Esophagus muscularis mucosa (tissue), 4 donors: ENCODE data around the gene IGSF8. TPM values are rescaled to one million over a fixed set of nuclear protein-coding genes. Genes with fewer than 3 reads are reported as not detected.

Experiments used
- DNase-seq: peaks from one replicate; pipeline ENCODE4 v3.0.0-alpha.2; 2017; ENCODE audit errors: extremely low spot score
- H3K27ac ChIP-seq, 4 donors: fragments of 200-600 bp; sonication (generic); replicated peaks in 1 of 4; 1 replicate in 3 of 4; 2 replicates in 1 of 4; pipeline ENCODE4 v1.5.1; 2016 to 2019; ENCODE audit warnings: mild to moderate bottlenecking in 1 of 4
- H3K27me3 ChIP-seq, 4 donors: fragments of 200-600 bp; sonication (generic); one replicate each; pipeline versions ENCODE4 v1.5.1 to v1.6.0; 2016 to 2019
- H3K36me3 ChIP-seq, 4 donors: fragments of 200-600 bp; sonication (generic); one replicate each; pipeline ENCODE4 v1.5.1; 2016 to 2019
- H3K4me1 ChIP-seq, 4 donors: fragments of 200-600 bp; sonication (generic); one replicate each; pipeline ENCODE4 v1.5.1; 2016 to 2019
- H3K4me3 ChIP-seq, 4 donors: fragments of 200-600 bp; sonication (generic); 1 replicate in 2 of 4; 2 replicates in 2 of 4; pipeline ENCODE4 v1.5.1; 2016 to 2019; ENCODE audit warnings: mild to moderate bottlenecking in 4 of 4, moderate library complexity in 1 of 4
- H3K9me3 ChIP-seq, 4 donors: fragments of 200-600 bp; sonication (generic); 1 replicate in 3 of 4; 2 replicates in 1 of 4; pipeline ENCODE4 v1.5.1; 2016 to 2019
- EP300 ChIP-seq: sonication (generic); formaldehyde crosslinking; IDR thresholded peaks from one replicate; pipeline ENCODE4 v1.6.1; 2017; ENCODE audit warnings: antibody characterized with exemption
- POLR2A ChIP-seq: fragments of 450-650 bp; IDR thresholded peaks from one replicate; pipeline ENCODE4 v1.6.1; 2017; ENCODE audit warnings: antibody characterized with exemption, moderate library complexity, mild to moderate bottlenecking, low read depth
- POLR2AphosphoS5 ChIP-seq, 2 donors: sonication (generic); formaldehyde crosslinking; IDR thresholded peaks; one replicate each; pipeline ENCODE4 v1.6.1; 2017; ENCODE audit warnings: antibody characterized with exemption in 2 of 2
- WGBS: methylation state at CpG from one replicate; pipeline ENCODE4 v1.1.5; 2018; 5-methylcytosine and 5-hydroxymethylcytosine counted together
- intact Hi-C: fragments of 100-400 bp; cut with DNase I; formaldehyde crosslinking; loops from one replicate; pipeline ENCODE4 v1.15.1; 2023
- total RNA-seq, 4 donors: library from RNA; depleted of rRNA; stranded (reverse); fragments of >200 nt; gene quantifications; one replicate each; pipeline versions ENCODE4 v1.1.0 to v1.2.1, GENCODE V29; 2016
- TF ChIP-seq, protein P1 (sequence below), 3 experiments: fragments of 200-600 bp in 2 of 3; fragments of 450-650 bp in 1 of 3; sonication (generic) in 2 of 3; IDR thresholded peaks; one replicate each; pipeline ENCODE4 v1.5.1; 2017 to 2019; ENCODE audit warnings: antibody characterized with exemption in 3 of 3, mild to moderate bottlenecking in 2 of 3, moderate library complexity in 1 of 3

The IGSF8 gene
- total RNA-seq, 4 donors from 2014 or later, result 12.0 to 27.0 (median 21.9) TPM

DNA sequence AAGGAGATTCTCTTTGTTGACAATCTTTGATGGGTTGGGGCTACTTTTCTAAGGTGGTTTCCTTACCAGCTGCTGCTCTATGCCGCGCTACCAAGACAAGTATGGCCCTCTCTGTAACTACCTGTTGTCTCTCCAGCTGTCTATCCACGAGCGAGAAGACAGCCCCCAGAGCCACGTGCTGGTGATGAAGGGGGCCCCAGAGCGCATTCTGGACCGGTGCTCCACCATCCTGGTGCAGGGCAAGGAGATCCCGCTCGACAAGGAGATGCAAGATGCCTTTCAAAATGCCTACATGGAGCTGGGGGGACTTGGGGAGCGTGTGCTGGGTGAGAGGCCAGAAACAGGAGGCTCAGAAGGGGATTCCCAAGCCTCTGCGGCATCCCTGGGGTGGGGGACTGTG, 31.5 kb upstream of the IGSF8 start:
- Histone ChIP-seq H3K27ac (peak overlapping the region; percentile 83 to 87 (median 85)), H3K36me3 (peaks cover 39 to 81% (median 73%) of the 10 kb centered on the region in 4 donors), H3K27me3 (no peaks in the 10 kb centered on the region), H3K4me3 (no peak overlapping the region), H3K4me1 (peaks cover 56 to 92% (median 74%) of the 10 kb centered on the region in 4 donors), H3K9me3 (no peaks in the 10 kb centered on the region)
- 89% methylated on average over 8 of the region's 11 CpGs for WGBS
- intact Hi-C loops, result no loop called here
- no peak for DNase-seq
- TF ChIP-seq, protein P1, sequence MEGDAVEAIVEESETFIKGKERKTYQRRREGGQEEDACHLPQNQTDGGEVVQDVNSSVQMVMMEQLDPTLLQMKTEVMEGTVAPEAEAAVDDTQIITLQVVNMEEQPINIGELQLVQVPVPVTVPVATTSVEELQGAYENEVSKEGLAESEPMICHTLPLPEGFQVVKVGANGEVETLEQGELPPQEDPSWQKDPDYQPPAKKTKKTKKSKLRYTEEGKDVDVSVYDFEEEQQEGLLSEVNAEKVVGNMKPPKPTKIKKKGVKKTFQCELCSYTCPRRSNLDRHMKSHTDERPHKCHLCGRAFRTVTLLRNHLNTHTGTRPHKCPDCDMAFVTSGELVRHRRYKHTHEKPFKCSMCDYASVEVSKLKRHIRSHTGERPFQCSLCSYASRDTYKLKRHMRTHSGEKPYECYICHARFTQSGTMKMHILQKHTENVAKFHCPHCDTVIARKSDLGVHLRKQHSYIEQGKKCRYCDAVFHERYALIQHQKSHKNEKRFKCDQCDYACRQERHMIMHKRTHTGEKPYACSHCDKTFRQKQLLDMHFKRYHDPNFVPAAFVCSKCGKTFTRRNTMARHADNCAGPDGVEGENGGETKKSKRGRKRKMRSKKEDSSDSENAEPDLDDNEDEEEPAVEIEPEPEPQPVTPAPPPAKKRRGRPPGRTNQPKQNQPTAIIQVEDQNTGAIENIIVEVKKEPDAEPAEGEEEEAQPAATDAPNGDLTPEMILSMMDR (IDR thresholded peaks at IDR 0.05), result no peak
- TF ChIP-seq POLR2AphosphoS5 (IDR thresholded peaks at IDR 0.05) (no peak), POLR2A (no peak), EP300 (no peak)

DNA sequence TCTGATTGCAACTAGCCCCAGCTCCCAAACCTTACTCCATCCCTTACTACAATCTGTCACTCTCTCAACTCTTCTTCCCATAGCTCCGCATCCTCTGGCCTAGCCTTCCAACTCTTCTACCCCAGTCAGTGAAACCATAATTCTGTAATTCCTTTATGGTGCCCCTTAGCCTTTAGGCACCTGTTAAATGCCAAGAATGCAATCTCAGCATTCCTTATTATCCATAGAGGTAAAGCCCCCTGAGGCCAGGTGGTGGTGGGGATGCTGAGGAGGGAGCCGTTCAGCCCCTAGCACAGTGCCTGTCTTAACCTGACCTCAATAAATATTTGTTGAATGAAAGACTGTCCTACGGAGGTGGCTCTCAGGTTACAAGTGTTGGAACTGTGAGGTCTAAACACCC, 31.1 kb upstream of the IGSF8 start:
- H3K4me1 ChIP-seq, result peaks cover 61 to 92% (median 77%) of the 10 kb centered on the region in 4 donors
- H3K36me3 ChIP-seq, result peaks cover 35 to 79% (median 71%) of the 10 kb centered on the region in 4 donors

DNA sequence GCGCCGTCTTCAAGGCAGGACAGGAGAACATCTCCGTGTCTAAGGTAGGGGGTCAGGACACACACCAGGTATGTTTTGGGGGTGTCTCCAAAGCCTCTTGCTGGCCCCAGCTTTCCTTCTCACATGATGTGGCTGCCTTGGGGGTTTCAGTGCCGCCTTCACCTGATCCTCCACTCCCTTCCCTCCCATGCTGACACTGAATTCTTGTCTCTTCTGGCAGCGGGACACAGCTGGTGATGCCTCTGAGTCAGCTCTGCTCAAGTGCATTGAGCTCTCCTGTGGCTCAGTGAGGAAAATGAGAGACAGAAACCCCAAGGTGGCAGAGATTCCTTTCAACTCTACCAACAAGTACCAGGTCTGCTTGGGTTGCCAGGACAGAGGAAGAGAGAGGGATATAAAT, 30.6 kb upstream of the IGSF8 start:
- Histone ChIP-seq H3K4me3 (no peak overlapping the region), H3K4me1 (peaks cover 66 to 94% (median 82%) of the 10 kb centered on the region in 4 donors), H3K27me3 (no peaks in the 10 kb centered on the region), H3K36me3 (peaks cover 34 to 79% (median 71%) of the 10 kb centered on the region in 4 donors), H3K27ac (peak overlapping the region; percentile 83 to 87 (median 85)), H3K9me3 (no peaks in the 10 kb centered on the region)
- DNase-seq, result no peak
- 93% methylated on average over 3 of the region's 5 CpGs for WGBS
- no peak for TF ChIP-seq EP300
- TF ChIP-seq, protein P1 (IDR thresholded peaks at IDR 0.05), result no peak
- no peak for TF ChIP-seq POLR2A
- no peak for TF ChIP-seq POLR2AphosphoS5 (IDR thresholded peaks at IDR 0.05)
- intact Hi-C loops, result no loop called here

More for the DNA sequence above, 31.1 kb upstream of the IGSF8 start:
- DNase-seq, result no peak
- Histone ChIP-seq H3K4me3 (no peak overlapping the region), H3K9me3 (no peaks in the 10 kb centered on the region), H3K27me3 (no peaks in the 10 kb centered on the region), H3K27ac (peak overlapping the region; percentile 83 to 87 (median 85))
- 72% methylated on average over 3 of the region's 3 CpGs for WGBS
- intact Hi-C loops, result no loop called here
- TF ChIP-seq EP300 (no peak), POLR2AphosphoS5 (IDR thresholded peaks at IDR 0.05) (no peak), POLR2A (no peak)
- TF ChIP-seq, protein P1 (IDR thresholded peaks at IDR 0.05), result no peak

DNA sequence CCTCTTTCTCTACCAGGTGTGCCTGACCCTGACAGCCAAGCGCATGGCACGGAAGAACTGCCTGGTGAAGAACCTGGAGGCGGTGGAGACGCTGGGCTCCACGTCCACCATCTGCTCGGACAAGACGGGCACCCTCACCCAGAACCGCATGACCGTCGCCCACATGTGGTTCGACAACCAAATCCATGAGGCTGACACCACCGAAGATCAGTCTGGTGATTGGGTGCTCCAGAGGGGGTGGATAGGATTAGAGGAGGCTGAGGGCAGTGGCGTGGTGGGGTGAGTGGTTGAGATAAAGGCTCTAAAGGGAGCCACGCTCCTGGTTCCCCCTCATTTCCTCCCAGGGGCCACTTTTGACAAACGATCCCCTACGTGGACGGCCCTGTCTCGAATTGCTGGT, 30.2 kb upstream of the IGSF8 start:
- Histone ChIP-seq H3K27me3 (no peaks in the 10 kb centered on the region), H3K4me3 (no peak overlapping the region), H3K36me3 (peaks cover 34 to 77% (median 71%) of the 10 kb centered on the region in 4 donors), H3K4me1 (peaks cover 70 to 98% (median 86%) of the 10 kb centered on the region in 4 donors), H3K27ac (peak overlapping the region; percentile 83 to 87 (median 85)), H3K9me3 (no peaks in the 10 kb centered on the region)
- no peak for DNase-seq
- intact Hi-C loops, result no loop called here
- TF ChIP-seq POLR2AphosphoS5 (IDR thresholded peaks at IDR 0.05) (no peak), EP300 (no peak), POLR2A (no peak)
- TF ChIP-seq, protein P1 (IDR thresholded peaks at IDR 0.05), result no peak
- 90% methylated on average over 18 of the region's 18 CpGs for WGBS
